ENCODE results near the gene MITF.
"Not testable (repeated sequence)": the region's sequence is repeated elsewhere in the genome, so short reads cannot be mapped to it uniquely, and the experiment has no call there.

MITF gene

DNA sequence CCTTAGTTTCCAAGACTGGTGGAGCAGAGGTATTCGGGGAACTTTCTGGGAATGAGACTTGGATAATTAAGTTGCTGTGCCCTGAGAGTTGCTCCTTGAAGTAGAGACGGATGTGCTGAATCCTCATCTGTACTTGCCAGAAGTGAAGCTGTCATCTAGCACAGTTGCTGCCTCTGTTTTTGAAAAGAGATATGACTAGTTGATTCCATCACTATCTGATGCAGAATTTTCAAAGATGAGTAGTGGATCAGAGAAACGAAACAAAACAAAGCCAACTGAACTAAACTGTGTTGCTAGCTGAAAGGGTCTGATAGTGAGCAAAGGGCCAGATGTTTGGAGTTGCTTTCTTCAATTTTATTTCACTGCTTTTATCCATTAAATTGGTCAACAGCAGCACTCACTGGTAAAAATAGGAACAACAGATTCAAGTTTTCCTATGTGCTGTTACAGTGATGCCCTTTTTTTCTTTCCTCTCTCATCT lies 52.7 kb downstream of the MITF start:
- DNase-seq = no peak

DNA sequence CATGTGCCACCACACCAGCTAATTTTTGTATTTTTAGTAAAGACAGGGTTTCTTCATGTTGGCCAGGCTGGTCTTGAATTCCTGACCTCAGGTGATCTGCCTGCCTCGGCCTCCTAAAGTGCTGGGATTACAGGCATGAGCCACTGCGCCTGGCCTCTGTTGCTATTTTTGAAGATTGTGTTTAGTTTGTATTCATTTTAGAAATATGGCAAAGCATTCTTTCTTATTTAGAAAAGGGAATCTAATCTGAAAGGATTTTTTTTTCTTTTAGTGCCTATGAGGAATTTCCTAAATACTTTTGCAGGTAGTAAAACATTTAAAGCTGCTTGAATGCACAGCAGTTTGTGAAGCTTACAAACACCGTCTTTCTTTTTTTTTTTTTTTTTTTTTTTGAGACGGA lies 56.9 kb downstream of the MITF start:
- DNase-seq = not testable (repeated sequence)

DNA sequence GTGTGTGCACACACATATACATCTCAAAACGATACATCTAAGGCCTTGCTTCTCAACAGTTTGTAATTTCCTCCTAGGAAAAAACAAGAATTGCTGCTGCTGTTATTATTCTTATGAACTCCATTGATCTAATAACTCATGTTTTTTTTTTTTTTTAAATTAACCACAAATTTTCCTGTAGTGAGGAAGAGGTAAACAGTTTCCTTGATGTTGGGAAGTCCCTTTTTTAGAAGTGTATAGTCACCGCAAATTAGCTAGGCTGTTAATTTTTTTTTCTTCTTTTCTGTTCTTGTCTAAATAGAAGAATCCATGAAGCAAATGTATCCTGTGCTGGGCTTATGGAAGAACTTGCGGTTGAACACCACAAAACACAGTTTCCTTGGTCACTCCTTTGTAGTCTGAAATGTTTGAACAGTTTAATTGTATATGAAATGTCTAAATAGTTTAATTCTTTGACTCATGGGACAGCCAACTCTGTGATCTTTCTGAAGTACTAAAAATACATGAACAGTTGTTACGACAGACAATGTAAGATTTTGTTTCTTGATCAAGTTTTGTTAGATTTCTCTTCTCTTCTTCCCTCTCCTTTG lies 64.5 kb downstream of the MITF start:
- DNase-seq = no peak

DNA sequence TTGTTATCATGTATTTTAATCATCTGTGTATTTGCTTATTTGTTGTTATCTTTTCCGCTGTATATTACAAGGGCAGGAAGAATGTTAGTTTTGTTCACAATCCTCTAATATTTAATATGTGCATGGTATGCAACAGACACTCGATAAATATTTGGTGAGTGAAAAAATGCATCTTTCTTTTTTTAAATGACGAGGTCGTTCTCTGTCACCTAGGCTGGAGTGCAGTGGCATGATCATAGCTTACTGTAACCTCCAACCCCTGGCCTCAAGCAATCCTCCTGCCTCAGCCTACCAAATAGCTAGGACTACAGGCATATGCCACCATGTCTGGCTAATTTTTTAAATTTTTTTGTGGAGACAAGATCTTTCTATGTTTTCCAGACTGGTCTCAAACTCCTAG lies 66.2 kb downstream of the MITF start:
- no peak for DNase-seq

DNA sequence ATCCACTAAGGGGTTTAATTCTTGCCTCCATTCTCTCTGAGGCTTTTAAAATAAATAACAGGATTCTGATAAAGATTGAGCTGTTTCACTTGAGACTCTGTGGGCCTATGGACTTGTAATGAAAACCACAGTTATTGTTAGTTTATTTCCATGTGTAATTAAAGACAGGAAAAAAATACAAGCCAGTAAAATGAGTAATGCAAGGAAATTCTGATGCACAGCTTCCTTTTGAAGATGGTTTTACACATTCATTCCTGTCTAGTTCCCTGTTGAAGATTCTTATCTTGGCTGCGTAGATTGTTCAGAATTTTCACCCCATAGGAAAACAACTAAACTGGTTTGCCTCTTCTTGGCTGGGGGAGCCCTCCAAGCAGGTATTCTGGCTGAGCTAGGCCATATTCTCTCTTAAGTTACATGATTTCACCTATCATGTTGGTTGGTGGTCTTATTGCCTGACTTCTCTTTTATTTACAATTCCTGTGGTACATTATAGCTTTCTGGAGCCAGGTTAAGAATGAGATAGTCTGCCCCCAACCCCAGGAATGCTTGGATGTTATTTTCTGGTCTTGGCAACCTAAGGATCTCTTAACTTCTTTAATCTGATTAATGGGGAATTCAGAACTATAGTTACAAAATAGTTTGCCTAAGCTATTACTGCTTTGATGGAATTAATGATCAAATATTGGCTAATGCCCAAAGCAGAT lies 67.6 kb downstream of the MITF start:
- no peak for DNase-seq

DNA sequence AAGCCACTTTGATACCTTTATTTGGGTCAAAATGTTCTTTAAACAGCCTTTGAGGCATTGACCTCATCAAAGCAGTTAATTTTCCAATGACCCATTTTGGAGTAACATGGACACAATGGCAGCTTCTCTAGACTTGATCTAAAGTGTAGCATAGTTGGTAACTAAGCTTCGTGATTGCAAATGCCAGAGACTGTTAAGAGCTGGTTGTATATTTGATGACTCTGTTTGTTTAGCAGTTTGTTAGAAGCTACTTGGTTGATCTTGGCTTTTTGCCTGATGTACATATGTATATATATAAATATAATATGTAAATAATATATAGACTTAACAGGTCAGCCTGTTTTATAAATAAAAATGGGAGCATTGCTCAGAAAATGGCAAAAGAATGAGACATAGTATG lies 68.4 kb downstream of the MITF start:
- no peak for DNase-seq

DNA sequence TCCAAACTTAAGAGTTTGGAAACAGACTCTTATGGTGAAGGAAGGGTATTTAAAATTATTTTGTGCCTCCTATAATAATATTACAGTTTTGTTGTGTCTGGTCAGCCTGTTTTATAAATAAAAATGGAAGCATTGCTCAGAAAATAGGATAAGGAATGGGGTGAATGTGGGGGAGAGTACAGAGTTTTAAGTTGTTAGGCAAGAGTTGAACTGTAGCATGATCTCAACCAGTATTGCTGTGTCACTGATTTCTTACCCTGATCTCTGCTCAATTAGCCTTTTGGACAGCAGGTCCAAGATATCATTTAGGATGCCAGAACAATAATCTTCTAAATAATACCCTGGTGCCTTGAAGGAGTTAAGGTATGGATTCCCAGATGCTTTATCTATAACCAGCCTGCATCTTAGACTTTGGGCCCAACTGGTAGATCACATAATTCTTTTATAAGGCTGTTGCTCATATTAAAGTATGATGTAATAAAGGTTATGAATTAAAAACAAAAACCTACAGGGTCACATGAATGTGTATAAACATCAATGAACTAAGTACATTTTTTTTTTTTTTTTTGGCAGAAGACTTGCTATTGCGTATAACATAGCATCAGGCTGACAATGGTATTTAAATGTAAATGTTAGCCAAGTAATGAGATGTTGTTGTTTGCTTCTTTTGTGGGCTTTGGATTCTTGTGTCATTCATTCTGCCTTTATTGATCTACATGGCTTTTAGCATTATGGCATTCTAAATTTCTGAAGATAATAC lies 70.0 kb downstream of the MITF start:
- DNase-seq = no peak

DNA sequence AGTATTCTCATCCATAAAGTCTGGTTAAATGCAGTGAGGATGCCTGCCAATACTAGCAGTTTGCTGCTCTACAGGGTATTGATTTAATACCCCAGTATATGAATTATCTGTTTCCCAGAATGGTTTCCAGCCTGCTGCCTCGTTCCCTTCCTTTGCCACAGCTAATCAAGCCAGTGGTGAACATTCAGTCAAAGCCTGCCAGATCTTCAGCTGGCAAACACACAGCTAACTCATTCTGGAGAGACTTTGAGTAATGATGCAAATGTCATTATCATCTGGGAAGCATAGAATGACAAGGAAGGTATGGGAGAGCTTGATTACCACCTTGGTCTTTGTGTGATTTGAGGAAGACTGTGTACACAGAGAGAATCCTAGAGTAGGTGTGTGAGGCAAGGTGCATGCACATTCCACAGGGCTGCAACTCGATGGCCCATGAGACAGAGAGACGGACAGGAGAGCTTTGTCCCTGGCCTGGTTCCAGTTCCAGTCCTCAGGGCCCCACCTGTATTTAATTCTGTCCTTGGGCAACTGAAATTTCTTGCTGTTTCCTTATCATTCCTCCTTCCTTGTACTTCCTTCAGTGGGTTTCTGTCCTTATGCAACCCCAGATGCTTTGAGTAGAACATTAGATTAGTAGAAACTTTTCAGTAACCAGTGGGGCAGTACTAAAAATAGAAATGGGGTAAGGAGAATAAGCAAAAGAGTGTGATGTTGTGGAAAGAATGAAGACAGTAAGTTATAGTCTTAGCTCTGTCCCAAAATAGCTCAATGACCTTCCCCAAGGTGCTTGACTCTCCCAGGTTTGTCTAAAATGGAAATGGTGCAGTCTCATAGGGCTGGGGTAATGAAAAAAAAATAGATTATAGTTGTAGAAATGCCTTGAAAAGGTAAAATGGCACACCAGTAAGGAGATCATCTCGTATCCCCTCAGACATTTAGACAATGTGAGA lies 72.5 kb downstream of the MITF start:
- no peak for DNase-seq

DNA sequence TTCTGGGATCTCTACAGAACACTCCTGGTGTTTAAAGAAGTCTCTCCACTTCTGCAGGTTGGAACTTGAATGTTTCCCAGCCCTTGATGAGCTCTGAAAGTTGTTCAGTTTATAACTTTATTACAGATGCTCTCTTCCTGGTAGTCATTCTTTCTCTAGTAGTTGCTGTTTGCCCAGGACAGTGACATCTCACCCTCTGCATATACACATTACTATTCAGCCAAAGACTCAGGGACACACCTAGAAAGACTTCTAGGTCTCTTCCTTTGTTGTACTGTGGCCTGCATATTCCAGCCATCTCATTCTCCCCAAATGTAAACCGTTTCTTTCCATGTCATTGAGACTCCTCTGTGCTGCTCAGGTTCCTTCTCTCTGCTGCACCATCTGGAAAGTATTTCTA lies 76.7 kb downstream of the MITF start:
- no peak for DNase-seq

DNA sequence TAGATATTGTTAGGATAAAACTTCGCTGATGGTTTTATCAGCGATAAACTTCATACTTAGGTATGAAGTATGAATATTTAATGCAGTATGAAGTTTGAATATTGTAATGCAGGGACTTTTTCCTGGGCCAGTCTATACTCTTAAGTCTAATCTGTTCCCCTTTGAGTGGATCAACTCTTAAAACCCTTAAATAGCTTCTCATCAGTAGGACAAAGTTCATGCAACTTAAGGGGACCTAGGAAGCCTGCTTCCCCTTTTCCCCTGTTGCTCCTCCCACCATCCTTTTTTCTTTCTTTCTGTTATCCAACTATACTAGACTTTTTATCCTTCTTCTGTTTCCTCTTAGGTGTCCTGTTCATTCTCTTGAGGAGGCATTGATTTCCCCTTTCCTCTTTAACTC lies 78.7 kb downstream of the MITF start:
- no peak for DNase-seq

DNA sequence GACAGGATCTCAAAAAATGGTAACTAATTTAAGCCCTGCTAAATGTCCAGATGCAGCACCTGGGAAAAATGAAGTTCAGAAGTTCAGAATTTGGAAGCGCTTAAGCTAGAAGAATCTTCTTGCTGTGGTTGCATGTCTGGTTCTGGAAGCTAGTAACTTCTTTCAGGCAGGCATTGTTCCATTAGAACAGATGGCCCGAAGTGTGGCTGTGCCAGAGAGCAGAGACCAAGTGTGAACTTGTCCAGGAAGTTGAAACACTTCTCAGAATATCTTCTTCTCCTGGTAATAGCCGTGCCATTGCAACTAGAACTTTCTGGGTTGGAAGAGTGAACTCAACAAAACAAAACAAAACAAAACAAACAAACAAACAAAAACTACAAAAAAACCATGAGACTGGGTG lies 80.0 kb downstream of the MITF start:
- peak; percentile 52 for DNase-seq

DNA sequence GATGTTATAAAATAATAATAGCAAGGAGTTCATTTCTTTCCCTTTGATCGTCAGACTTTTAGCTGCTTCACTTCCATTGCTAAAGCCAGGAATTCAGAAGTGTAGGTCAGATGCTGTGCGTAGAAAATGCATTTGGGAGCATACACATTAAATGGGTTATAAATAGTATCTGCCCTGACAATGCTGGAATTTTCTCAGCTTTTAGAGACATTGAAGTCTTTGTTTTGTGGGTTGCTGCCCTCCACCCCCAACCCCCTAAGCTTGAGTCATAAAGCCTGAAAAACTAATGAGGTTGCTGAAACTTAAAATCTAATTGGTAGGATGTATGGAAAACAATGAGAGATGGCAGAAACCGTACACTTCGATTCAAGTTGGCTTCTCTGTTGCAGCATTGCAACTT lies 81.9 kb downstream of the MITF start:
- peak; percentile 29 for DNase-seq

DNA sequence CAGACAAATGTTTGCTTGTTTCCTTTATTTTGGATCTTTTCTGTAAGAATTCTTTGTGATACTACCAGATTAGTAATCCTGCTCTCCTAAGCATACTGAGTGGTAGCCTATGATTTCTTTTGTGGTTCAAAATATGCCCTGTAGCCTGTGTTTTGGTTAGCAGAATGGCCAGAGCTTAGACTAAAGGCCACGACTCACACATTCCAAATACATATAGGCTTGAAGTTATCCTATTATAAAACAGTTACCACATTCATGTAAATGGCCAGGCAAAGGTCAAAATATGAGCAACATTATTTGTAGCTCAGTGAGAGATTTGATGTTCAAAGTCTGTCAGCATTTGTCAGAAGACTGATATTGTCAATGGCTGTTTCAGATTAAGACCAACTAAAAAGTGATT lies 84.5 kb downstream of the MITF start:
- no peak for DNase-seq

DNA sequence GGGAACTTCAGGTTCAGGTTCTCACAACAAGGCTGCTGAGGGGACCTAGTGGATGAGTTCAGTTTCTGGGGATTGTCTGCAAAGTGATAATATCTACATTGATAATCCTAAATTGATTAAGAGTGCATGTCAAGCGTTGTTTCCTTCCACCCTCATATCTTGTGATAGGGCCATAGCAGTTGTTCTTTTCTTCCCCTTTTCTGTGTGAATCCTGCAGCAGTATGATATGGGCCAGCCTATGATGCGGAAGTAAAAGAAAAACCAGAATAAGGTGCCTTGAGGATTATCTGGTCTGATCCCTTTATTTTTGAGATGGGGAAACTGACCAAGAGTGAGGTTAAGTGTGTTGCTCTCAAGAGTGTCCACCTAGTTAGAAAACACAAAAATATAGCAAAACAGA lies 86.2 kb downstream of the MITF start:
- DNase-seq = no peak

DNA sequence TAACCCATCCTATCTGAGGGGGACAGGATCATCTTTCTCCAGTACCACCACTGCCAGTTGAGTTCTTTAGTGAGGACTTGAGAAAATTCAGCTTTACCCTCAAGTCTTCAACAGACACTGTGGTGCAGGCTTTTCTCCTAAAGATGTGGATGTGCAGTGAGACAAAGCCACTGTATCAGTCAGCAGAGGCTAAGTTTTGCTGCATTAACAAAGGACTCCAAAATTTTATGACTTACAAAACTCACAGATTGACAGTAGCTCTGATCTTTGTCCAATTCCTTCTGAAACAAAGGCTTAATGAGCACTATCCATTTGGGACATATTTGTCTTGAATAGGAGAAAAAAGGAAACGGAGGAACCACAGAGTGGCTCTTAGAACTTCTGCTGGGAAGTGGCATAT lies 87.9 kb downstream of the MITF start:
- DNase-seq = no peak

DNA sequence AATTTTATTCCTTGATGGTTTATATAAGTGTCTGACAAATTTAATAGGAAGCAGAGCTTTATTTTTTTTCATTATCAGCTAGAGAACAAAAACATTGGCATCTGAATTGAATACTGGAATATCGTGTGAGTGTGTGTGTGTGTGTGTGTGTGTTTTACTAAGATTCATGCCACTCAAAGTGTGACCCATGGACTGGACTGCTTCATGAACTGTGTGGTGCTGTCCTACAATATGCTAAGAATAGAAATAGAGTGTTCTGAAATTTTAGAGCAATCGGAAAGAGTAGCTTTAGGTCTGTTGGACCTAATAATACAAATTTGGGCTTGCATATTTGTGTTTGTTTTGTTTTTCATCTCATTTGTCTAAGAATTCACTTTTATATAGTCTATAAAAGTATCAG lies 89.6 kb downstream of the MITF start:
- no peak for DNase-seq

DNA sequence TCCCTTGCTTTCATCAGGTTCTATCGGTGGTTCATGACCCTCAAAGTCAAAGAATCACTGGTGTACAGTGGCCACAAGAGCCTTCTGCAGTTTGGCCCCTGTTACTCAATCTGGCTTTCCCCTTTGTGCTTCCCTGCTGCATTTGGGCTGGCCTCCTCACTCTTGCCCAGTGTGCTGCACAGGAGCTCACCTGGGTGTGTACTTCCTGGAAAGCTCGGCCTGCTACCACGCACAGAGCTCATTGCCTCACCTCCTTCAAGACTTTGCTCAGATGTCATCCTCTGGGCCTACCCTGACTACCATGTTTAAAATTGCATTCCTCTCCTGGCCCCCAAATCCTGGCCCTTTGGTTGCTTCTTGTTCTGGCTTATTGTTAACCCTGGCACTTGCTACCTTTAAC lies 90.9 kb downstream of the MITF start:
- no peak for DNase-seq

DNA sequence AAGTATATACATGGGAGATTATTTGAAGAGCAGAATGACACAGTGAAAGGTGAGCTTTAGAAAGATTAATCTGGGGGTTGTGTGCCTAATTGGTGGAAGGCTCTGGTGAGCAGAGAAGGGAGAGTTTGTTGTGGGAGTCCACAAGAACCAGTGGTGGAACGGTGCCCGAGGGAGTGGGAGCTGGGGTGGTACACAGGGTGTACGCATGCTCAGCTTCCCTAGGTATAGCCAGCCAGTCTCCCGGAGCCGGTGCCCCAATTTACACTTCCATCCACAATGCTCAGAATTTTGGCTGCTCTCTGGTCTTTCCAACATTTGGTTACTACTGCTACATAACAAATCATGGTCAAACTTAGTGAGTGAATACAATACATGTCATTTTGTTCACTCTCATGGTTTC lies 92.5 kb downstream of the MITF start:
- no peak for DNase-seq

DNA sequence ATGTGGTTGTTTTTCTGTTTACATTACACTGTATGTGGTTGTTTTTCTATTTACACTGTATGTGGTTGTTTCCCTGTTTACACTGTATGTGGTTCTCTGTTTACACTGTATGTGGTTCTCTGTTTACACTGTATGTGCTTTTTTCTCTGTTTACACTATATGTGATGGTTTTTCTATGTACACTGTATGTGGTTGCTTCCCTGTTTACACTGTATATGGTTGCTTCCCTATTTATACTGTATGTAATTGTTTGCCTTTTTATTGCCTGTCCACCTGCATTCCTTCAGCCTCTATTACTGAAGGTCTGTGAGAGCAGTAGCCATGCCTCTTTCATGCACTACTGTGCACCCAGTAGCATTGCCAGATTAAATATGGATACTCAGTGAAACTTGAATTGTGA lies 94.3 kb downstream of the MITF start:
- DNase-seq = no peak

DNA sequence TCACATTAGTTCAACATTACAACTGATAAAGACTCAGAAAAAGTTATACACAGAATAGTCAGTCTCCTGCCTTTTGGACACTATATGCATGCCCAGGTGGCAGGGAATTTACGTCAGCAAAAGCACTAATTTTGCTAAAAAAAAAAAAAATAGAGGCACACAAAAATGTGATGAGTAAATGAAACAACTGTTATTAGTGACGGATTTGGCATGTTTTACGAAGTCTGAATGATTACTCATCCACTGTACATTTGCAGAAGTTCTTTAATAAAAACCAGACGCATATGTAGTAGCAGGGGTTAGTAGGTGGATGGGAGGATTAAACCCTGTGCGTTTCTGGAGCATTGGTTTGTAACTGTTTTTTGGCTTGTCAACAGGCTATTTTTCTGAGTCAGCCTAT lies 99.0 kb downstream of the MITF start:
- DNase-seq = no peak

DNA sequence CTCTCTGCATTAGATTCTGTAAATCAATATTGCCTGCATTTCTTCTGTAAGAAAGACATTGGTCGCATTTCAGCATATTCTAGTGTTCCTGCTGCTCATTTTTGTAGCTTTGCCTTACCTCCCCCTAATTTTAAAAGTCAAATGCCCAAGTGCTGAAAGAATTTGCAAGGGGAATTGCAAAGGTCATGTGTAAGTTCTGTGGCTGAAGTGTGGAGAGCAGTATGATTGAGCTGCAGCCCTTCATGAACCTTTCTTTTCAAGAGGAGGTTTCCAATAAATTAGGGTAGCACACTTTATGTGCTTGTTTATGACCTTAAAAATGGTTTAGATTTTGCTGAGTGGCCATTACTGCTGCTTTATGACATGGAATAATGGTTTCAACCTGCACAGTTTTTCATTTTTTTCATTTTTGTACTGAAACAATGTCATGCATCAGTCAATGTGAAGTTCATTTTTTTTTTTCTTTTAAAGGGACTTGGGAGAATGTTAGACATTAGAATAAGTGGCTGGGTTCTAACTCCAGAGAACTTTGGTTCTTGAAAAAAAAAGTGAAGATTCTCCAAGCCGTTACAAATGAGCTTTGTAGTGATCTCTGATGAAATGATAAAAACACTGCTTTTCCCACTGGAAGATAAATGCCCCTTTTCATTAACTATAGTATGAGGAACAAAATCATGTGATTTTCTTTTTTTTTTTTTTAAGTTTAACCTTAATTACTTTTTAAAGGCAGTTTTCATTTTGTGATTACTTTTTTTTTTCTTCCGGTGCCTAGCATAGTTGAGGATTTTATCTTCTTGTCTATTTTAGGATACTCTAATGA lies 99.6 kb downstream of the MITF start:
- no peak for DNase-seq

DNA sequence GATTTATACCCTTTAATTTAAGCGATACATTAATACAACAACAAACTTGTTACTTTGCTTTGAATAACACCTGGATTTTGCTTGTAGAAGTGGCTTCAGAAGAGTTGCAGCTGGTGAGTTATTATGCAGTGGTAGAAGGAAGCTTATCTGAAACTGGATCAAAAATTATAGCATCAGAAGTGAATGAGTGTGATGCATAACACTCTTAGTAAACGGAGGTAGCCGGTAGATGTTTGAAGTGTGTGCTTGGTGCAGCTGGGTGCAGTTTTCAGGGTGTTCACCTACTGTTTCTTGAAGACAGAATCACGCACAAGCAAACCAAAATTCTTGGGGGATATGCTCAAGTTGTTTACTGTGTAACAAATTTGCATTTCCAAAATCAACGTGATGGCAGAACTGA lies 103.1 kb downstream of the MITF start:
- DNase-seq = no peak
